Upper lobe of left lung (tissue), 4 donors: ENCODE measurements around the gene PARD3B.

Experiments used
- POLR2A ChIP-seq, 4 donors: fragments of 450-650 bp; IDR thresholded peaks; one replicate each; pipeline ENCODE4 v1.5.1; 2016 to 2017; ENCODE audit warnings: antibody characterized with exemption in 4 of 4, mild to moderate bottlenecking in 2 of 4
- TF ChIP-seq, protein P1 (sequence below), 6 experiments: fragments of 450-650 bp in 4 of 6; fragments of 200-600 bp in 2 of 6; sonication (generic) in 2 of 6; IDR thresholded peaks; one replicate each; pipeline ENCODE4 v1.5.1; 2016 to 2019; ENCODE audit warnings: antibody characterized with exemption in 6 of 6

DNA sequence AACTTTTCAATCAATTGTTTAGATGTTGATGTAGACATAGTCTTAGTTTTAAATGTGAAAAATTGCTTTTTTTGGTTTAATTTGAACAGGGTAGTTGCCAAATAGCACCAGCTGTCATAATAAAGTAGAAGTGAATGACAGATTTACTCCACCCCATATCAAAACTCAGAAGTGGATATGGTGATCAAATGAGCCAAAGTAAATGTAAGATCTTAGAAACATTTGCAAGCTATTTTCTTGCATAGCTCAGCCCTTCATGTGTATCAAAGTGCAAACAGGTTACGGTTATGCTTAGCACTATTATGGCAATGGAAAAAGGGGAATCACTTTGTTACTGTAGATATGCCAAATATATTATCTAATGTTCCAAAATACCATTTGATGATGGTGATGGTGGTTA, 596.1 kb downstream of the PARD3B start:
- TF ChIP-seq, protein P1, sequence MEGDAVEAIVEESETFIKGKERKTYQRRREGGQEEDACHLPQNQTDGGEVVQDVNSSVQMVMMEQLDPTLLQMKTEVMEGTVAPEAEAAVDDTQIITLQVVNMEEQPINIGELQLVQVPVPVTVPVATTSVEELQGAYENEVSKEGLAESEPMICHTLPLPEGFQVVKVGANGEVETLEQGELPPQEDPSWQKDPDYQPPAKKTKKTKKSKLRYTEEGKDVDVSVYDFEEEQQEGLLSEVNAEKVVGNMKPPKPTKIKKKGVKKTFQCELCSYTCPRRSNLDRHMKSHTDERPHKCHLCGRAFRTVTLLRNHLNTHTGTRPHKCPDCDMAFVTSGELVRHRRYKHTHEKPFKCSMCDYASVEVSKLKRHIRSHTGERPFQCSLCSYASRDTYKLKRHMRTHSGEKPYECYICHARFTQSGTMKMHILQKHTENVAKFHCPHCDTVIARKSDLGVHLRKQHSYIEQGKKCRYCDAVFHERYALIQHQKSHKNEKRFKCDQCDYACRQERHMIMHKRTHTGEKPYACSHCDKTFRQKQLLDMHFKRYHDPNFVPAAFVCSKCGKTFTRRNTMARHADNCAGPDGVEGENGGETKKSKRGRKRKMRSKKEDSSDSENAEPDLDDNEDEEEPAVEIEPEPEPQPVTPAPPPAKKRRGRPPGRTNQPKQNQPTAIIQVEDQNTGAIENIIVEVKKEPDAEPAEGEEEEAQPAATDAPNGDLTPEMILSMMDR (IDR thresholded peaks at IDR 0.05), result no peak
- no peak for TF ChIP-seq POLR2A (IDR thresholded peaks at IDR 0.05)
